Memory B cell (primary cell): ENCODE data around the gene VEPH1.
A peak's percentile ranks its signal among the peaks of the same experiment; 100 is the strongest.

Experiments
- ATAC-seq: fragments of 150-1000 bp; cut with Tn5 transposase; 2 replicates; pipeline ENCODE4 v1.10.0; 2021; ENCODE audit warnings: low read depth, mild to moderate bottlenecking, moderate library complexity
- DNase-seq, 2 donors: peaks; one replicate each; pipeline ENCODE4 v3.0.0; 2022; ENCODE audit warnings: low spot score in 2 of 2
- H3K27ac Mint-ChIP-seq: one replicate; pipeline ENCODE4 v1.8.0; 2022; ENCODE audit warnings: mild to moderate bottlenecking, moderate library complexity, mixed read lengths
- H3K27me3 Mint-ChIP-seq: one replicate; pipeline ENCODE4 v1.8.0; 2022; ENCODE audit warnings: mixed read lengths
- H3K36me3 Mint-ChIP-seq: one replicate; pipeline ENCODE4 v1.8.0; 2022; ENCODE audit warnings: mild to moderate bottlenecking, mixed read lengths
- H3K4me1 Mint-ChIP-seq: one replicate; pipeline ENCODE4 v1.8.0; 2022; ENCODE audit warnings: mixed read lengths
- H3K4me3 Mint-ChIP-seq: one replicate; pipeline ENCODE4 v1.8.0; 2022; ENCODE audit warnings: mild to moderate bottlenecking, moderate library complexity, mixed read lengths
- H3K9me3 Mint-ChIP-seq: one replicate; pipeline ENCODE4 v1.8.0; 2022; ENCODE audit warnings: mixed read lengths

The VEPH1 gene

DNA sequence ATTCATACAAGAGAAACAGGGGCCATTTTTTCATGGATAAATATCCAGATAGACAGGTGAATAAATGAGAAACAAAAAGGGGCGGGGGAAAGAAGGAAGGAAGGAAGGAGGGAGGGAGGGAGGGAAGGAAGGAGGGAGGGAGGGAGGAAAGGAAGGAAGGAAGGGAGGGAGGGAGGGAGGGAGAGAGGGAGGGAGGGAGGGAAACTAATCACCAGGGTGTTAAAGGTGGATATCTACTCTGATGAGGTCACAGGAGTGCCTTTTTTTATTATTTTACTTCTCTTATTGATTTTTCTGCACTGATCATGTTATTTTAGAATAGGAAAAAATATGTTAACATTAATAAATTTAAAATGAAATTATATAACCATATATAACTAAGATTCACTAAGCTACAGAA, 10.4 kb upstream of the VEPH1 start:
- ATAC-seq (no peak), DNase-seq (no peak)
- H3K36me3 Mint-ChIP-seq = no peaks in the 10 kb centered on the region
- no peaks in the 10 kb centered on the region for H3K4me1 Mint-ChIP-seq
- H3K27ac Mint-ChIP-seq = no peak overlapping the region
- H3K4me3 Mint-ChIP-seq = no peak overlapping the region
- peaks cover under 1% of the 10 kb centered on the region for H3K27me3 Mint-ChIP-seq
- H3K9me3 Mint-ChIP-seq = no peaks in the 10 kb centered on the region

DNA sequence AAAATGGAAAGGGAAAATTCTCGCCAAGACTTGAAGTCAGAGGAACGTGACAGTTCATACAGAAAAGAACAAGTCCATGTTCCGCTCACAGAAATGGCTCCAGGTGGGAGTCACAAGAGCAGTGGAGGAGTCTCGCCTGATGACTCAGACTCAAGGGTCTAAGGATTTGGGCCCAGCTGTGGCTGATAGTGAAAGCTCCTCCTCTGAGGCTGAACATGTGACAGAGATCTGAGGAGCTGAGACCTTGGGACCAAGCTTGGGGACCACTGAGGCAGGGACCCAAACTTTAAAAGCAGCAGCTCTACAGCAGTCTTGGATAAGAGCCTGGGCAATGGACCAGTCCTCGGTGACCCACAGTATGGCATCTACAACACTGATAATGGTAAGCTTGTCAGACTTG, 9.3 kb upstream of the VEPH1 start:
- H3K27ac Mint-ChIP-seq = no peak overlapping the region
- H3K4me1 Mint-ChIP-seq = no peaks in the 10 kb centered on the region
- no peak for ATAC-seq
- H3K27me3 Mint-ChIP-seq = peaks cover 5% of the 10 kb centered on the region
- no peak overlapping the region for H3K4me3 Mint-ChIP-seq
- no peaks in the 10 kb centered on the region for H3K36me3 Mint-ChIP-seq
- DNase-seq = no peak
- H3K9me3 Mint-ChIP-seq = peaks cover 1% of the 10 kb centered on the region

DNA sequence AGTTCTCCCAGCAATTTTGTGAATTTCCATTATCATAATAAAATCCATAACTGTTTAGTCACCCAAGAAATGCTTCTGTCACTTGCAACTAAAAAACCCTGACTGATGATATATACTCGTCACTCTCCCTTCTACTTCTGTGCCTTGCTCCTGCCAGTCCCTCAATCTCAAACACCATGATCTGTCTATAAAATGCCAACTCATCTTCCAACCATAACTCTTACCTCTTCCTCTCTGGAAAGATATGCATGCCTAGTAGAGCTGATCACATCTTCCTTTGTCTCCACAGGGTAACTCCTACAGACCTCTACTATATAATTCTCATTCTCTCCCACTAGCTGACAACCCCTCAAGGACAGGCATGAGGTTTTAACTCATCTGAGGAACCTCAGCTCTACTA, 5.2 kb upstream of the VEPH1 start:
- no peak overlapping the region for H3K4me3 Mint-ChIP-seq
- no peak overlapping the region for H3K27ac Mint-ChIP-seq
- peaks cover 7% of the 10 kb centered on the region for H3K27me3 Mint-ChIP-seq
- peaks cover 5% of the 10 kb centered on the region for H3K9me3 Mint-ChIP-seq
- DNase-seq = no peak
- H3K36me3 Mint-ChIP-seq = no peaks in the 10 kb centered on the region
- no peak for ATAC-seq
- no peaks in the 10 kb centered on the region for H3K4me1 Mint-ChIP-seq

DNA sequence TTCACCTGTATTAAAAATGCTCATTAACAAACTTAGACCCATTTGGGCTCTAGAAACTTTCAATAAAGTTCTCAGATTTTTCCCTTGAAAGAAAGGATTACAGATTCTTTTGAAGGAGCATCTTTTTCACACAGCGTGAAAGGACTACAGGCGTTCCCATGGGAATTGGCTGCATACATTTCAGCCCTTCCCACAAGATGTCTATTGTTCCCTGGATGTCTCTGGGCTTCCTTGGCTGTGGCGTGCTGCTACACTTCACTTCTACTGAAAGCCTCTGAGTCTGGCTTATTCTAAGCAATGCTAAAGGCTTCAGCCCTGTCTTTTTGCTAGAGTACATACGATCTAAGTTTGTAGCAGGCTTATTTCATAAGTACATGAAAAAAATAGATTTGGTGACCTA, 1.4 kb downstream of the VEPH1 start:
- Mint-ChIP-seq H3K27me3 (peaks cover 8% of the 10 kb centered on the region), H3K4me3 (no peak overlapping the region), H3K4me1 (peaks cover 6% of the 10 kb centered on the region), H3K27ac (no peak overlapping the region), H3K9me3 (peaks cover 3% of the 10 kb centered on the region), H3K36me3 (no peaks in the 10 kb centered on the region)
- ATAC-seq = no peak
- no peak for DNase-seq

DNA sequence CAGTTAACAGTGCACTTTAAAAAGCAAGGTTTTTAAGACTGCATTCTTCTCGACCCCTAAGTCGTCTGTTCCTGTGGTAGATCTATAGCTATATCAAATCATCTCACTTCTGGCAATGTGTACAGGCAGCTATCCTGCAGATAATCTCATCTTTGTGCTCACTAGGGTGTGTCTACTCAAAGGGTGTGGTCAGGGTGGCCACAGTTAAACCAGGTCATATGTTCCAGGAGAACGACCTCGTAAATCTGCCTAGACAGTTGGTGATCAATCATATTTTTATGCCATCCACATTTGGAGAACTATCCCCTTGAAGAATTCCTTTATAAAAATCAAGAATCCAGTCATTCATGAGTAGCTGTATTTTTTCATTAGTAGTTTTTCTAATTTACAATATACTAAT, 3.0 kb downstream of the VEPH1 start:
- peaks cover 8% of the 10 kb centered on the region for H3K27me3 Mint-ChIP-seq
- H3K36me3 Mint-ChIP-seq = no peaks in the 10 kb centered on the region
- no peaks in the 10 kb centered on the region for H3K9me3 Mint-ChIP-seq
- ATAC-seq (no peak), DNase-seq (no peak)
- H3K4me3 Mint-ChIP-seq = no peak overlapping the region
- H3K27ac Mint-ChIP-seq = no peak overlapping the region
- peaks cover 6% of the 10 kb centered on the region for H3K4me1 Mint-ChIP-seq

DNA sequence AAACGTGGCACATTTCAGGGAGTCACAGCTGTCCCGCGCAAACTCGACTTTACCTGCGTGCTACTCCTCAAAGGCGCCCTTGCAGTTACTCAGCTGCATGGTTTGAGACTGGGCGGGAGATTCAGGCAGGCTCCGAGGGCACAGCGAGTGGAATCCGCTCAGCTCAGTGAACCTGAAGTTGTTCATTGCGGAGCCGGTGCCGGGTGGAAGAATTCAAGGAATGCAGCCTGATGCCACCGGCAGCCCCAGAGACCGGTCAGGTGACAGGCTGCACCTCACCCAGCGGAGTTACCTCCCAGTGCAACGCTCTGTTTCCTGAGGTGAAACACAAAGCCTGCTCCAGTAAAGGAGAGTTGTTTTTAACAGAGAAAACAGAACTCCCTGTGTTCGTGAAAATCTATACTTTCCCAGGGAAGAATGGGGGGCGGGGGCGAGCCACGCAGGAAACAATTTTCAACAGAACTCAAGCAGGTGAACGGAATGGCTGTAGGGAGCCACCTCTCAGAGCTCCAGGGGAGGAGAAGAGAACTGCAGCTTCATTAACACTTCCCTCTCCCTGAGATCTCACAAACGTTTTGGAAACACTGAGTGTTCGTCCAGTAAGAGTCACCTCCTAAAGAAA, 3.8 kb downstream of the VEPH1 start:
- H3K4me3 Mint-ChIP-seq = peak overlapping the region; percentile 12

DNA sequence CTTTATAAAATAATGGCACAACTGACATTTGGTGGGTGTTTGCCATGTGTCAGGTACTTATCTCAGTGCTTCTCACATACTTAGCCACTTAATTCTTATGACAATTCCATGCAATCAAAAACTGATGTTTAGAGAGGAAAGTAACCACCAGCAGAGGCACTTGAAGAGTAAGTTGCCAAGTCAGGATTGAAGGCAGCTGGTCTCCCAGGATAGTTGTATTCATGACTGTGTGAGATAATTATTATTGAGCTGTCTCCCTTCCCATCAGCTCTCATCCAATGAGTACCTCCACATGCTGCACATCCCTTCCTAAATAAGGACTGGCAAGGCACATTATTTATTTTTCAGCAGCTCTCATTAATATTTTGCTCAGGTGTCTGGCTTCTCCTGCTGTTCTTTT, 4.8 kb downstream of the VEPH1 start:
- no peak for ATAC-seq
- Mint-ChIP-seq H3K27ac (no peak overlapping the region), H3K4me3 (no peak overlapping the region), H3K27me3 (peaks cover 11% of the 10 kb centered on the region), H3K4me1 (peaks cover 6% of the 10 kb centered on the region), H3K36me3 (no peaks in the 10 kb centered on the region), H3K9me3 (no peaks in the 10 kb centered on the region)
- DNase-seq = no peak

More for the DNA sequence above, 3.8 kb downstream of the VEPH1 start:
- Mint-ChIP-seq H3K27me3 (peaks cover 8% of the 10 kb centered on the region), H3K27ac (no peak overlapping the region), H3K36me3 (no peaks in the 10 kb centered on the region), H3K4me1 (peaks cover 6% of the 10 kb centered on the region), H3K9me3 (no peaks in the 10 kb centered on the region)
- DNase-seq (no peak), ATAC-seq (no peak)

DNA sequence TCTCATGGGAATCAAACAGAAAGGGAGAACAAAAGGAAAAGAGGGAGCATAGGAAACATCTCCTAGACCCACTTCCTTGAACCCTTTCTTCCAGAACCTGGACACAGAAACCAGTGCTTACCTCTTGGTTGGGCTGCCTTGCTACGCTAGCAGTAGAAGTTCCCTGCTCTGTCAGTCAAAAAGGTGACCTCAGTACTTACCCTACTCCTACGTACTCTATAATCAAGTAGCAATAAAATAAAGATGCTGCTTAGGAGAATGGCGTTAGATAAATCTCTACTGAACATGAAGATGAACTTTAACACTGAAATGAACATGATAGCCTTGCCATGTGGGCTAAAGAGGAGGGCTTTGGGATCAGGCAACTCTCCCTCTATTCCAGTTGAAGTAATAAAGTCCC, 7.4 kb downstream of the VEPH1 start:
- Mint-ChIP-seq H3K4me3 (no peak overlapping the region), H3K36me3 (no peaks in the 10 kb centered on the region), H3K4me1 (peaks cover 6% of the 10 kb centered on the region), H3K27ac (no peak overlapping the region), H3K27me3 (peaks cover 10% of the 10 kb centered on the region), H3K9me3 (no peaks in the 10 kb centered on the region)
- DNase-seq (no peak), ATAC-seq (no peak)

DNA sequence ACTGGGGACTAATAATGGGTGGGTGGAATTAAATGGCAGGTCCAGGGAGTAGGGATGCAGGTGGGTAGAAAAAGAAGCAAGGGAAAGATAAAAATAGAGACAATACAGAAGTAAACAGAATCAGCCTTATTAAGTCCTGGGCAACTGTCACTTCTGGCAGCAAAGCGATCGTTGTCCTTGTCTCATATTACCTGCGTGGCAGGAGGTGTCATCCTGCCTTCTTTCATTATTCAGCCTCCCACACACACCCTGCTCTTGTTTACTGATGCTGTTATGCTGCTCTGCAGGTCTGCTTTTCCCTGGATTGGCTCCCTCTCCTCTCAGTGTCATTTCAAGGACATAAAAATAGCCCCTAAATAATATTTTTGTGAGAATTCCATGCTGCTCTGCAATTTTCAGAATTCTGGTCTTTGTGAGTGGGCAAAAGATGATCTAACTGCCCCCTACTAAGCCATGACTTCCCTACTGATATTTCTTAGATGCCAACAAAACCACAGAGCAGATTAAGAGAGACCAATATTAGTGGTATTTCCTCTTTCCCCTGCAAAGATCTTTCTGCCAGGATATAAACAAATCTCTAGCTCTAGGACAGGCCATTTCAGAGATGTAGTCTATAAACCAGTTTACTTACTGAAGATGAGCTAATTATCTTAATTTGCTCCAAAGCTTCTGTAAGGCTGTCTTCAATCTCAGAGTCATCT, 8.5 kb downstream of the VEPH1 start:
- peaks cover 7% of the 10 kb centered on the region for H3K27me3 Mint-ChIP-seq
- H3K36me3 Mint-ChIP-seq = no peaks in the 10 kb centered on the region
- DNase-seq = no peak
- H3K4me3 Mint-ChIP-seq = no peak overlapping the region
- H3K9me3 Mint-ChIP-seq = no peaks in the 10 kb centered on the region
- H3K27ac Mint-ChIP-seq = no peak overlapping the region
- ATAC-seq = no peak
- peaks cover under 1% of the 10 kb centered on the region for H3K4me1 Mint-ChIP-seq

DNA sequence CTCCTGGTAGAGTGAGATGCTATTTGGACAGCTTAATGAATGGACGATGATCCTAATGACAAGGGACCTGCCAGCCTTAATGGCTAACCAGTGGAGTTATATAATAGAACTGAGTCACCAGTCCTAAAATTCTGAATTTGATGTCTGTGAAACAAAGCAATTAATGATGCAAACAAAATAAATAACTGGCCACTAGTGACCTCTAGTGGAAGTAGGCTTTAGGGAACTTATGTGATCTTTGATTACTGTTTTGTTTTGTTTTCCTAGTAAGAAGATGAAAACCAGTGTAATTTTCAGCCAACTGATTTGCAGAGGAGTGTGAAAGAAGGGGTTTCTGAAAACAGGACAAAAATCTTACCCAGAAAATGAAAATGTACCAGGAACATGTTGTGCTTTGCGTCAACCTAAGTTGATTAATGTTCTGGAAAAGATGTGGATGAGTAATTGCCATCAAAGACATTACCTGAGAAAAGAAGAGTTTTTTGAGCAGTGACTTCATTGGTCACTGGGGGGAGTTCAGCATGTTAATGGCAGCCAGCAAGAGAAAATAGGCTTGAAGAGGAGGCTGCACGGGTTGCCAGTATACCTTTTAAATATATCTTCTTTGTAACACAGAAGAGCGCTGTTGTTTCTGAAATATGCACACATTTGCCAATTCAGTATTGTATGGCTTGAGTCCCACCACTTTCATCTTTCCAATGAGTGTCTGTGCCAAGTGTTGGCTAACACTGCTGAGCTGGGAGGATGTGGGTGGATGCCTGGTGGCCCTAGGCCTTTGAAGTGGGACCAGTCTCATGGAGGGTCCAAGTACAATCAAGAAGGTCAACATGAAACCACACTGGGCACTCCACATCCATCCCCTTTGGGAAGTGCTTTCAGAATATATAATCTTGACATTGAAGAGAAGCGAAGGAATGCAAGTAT, 9.3 kb downstream of the VEPH1 start:
- no peak for ATAC-seq
- Mint-ChIP-seq H3K36me3 (no peaks in the 10 kb centered on the region), H3K27ac (no peak overlapping the region), H3K4me1 (no peaks in the 10 kb centered on the region), H3K27me3 (peaks cover 7% of the 10 kb centered on the region), H3K4me3 (no peak overlapping the region), H3K9me3 (no peaks in the 10 kb centered on the region)
- no peak for DNase-seq

DNA sequence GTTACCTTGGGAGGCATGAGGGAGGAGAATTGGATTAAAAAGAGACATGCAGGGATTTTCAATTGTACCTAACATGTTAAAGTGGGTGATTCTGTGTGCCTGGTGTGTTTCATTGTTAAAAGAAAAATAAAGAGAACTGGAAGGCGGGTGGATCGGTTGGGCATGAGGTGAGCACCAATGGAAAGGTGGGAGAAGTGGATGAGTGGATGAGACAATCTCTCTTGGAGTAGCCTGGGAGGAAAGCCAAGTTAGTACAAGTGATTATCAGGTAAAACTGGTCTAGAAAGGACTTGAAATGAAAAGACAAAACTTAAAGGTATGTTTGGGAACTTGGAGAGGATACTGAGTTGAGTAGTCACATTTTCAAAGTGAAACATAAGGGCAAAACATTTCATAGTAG, 12.1 kb downstream of the VEPH1 start:
- Mint-ChIP-seq H3K9me3 (no peaks in the 10 kb centered on the region), H3K4me3 (no peak overlapping the region), H3K4me1 (no peaks in the 10 kb centered on the region), H3K27ac (no peak overlapping the region), H3K36me3 (no peaks in the 10 kb centered on the region), H3K27me3 (peaks cover 3% of the 10 kb centered on the region)
- ATAC-seq = no peak
- no peak for DNase-seq

DNA sequence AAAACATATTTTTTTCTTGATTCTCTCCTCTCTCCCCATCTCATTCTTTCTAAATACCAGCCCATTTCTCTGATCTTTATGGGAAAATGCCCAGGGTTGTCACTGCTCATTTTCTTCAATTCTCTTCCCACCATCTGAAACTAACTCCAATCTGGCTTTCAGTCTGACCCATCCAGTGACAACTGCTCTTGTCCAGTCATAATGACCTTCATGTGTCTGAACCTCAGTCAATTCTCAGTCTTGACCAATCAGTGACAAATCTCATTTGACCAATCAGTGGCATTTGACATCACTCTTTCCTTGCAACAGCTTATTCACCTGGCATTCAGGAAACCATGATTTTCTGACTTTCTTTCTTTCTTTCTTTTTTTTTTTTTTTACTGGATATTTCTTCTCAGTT, 15.1 kb downstream of the VEPH1 start:
- no peak for DNase-seq
- Mint-ChIP-seq H3K4me3 (no peak overlapping the region), H3K27me3 (no peaks in the 10 kb centered on the region), H3K36me3 (no peaks in the 10 kb centered on the region), H3K27ac (no peak overlapping the region), H3K4me1 (no peaks in the 10 kb centered on the region), H3K9me3 (no peaks in the 10 kb centered on the region)
- ATAC-seq = no peak

DNA sequence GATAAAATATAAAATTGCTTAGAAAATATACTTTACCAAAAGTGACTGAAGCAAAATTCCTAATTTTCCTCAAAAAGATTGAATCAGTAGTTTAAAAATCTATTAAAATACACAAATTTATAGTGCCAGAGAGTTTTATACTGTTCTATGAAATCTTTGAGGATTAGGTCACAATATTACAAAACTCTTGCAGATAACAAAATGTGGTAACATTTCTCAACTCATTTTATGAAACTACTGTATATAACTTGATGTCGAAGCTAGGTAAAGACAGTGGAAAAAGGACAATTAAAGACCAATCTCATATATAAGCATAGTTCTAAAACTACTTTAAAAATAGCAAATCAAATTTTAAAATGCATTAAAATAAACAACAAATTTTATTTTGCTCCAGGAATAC, 15.9 kb downstream of the VEPH1 start:
- Mint-ChIP-seq H3K36me3 (no peaks in the 10 kb centered on the region), H3K27ac (no peak overlapping the region), H3K4me3 (no peak overlapping the region), H3K4me1 (no peaks in the 10 kb centered on the region), H3K27me3 (peaks cover 2% of the 10 kb centered on the region), H3K9me3 (no peaks in the 10 kb centered on the region)
- ATAC-seq (no peak), DNase-seq (no peak)

DNA sequence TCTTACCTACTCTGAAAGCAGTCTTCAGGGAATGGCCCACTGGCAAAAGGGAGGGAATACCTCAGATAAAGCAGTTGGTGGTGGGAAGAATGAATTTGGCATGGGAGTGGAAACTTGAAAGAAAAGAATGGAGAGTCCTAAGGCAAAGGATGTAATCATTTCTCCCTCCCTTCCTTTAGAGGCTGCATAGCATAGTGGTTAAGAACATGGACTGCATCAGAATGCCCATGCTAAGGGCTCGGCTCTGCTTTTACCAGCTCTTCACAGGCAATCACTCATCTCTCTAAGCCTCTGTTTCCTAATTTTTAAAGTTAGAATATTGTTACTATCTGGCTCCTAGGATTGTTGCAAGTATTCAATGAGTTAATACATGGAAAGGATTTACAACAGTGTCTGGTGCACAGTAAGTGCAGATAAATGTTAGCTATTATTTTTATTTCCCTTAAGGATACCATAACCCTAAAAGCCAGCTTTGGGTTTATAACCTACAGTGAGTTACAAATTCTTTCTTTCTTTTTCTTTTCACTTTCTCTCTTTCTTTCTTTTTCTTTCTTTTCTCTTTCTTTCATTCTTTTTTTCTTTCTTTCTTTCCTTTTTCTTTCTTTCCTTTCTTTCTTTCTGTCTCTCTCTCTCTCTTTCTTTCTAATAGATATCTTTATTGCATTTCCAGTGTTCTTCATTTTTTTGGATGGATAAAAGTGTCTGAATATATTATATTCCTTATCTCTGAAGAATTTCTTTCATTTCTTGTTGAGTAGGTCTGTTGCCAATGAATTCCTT, 23.6 kb downstream of the VEPH1 start:
- Mint-ChIP-seq H3K27me3 (peaks cover 3% of the 10 kb centered on the region), H3K4me3 (no peak overlapping the region), H3K27ac (no peak overlapping the region), H3K4me1 (no peaks in the 10 kb centered on the region), H3K9me3 (peaks cover 3% of the 10 kb centered on the region), H3K36me3 (no peaks in the 10 kb centered on the region)
- DNase-seq (no peak), ATAC-seq (no peak)
